HG03342 (cell line): ENCODE results near the gene PCGF3.
"Not testable (repeated sequence)": the region's sequence is repeated elsewhere in the genome, so short reads cannot be mapped to it uniquely, and the experiment has no call there.

Source experiments
- ATAC-seq: cut with Tn5 transposase; IDR thresholded peaks from one replicate; pipeline ENCODE4 v1.9.1; 2021; ENCODE audit warnings: mild to moderate bottlenecking, moderate library complexity; ENCODE audit not compliant: unreplicated experiment

PCGF3 gene

DNA sequence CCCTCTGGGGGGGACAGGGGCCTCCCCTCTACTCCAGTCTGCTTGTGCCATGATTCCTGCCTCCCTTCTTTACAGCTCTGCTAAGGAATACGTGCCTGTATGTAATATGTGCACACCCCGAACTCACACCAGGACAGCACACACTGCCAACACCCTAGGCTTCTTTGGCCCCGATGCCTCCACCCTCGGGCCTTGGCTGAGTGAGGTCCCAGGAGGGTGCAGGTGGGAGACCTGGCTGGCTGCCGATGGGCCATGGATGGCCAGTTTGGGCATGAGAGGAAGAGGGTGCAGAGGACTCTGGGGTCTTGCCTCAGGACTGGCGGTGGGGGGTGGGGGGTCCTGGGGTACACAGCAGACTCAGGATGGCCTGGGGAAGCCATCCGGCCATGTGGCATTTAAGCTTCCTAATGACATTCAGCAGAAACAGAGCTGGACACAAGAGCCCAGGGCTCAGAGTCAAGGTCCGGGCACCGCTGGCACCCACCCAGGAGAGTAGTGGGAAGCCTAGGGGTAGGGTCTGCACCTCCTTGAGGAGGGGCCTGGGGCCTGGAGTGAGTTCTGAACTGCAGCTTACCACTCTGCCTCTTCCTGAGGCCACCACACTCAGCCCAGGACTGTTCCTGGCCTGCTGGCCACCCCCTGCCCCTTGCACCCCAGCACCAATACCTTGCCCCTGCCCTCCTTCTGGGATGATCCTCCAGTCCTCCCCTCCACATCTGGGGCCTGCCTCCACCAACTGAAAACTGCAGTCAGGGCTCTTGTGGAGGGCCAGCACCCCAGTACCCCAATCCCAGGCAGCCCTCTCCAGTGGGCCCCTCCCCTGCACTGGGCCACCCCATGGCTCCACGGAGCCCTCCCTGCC lies 2.1 kb upstream of the PCGF3 start:
- no peak for ATAC-seq

- no peak for ATAC-seq
Measured at GRCh38 chr4:704198-704891, 1.3 kb upstream of the PCGF3 start.

- no peak for ATAC-seq
Measured at GRCh38 chr4:704971-705277, 708 bp upstream of the PCGF3 start.

- ATAC-seq = not testable (repeated sequence)
Measured at GRCh38 chr4:706083-706633, 526 bp downstream of the PCGF3 start.

DNA sequence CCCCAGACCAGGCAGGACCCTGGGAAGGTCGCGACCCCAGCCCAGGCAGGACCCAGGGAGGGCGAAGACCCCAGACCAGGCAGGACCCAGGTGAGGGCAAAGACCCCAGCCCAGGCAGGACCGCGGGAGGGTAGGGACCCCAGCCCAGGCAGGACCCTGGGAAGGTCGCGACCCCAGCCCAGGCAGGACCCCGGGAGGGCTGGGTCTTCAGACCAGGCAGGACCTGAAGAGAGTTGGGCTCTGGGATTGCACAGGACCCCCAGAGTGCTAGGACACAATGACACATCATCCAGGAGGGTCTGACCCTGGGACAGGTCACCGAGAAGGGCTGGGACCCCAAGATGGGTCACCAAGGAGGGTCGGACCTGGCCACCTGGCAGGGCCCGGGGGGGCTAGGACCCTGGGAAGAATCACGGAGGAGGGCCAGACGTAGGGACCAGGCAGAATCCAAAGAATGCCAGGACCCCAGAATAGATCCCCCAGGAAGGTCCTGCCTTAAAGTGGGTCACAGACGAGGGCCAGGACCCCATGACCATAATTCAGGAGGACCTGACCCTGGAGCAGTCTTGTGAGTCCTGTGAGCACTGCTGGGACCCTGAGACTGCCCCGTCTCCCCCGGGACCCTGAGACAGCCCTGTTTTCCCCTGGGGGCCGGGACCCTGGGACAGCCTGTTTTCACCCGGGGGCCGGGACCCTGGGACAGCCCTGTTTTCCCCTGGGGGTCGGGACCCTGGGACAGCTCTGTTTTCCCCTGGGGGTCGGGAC lies 1.4 kb downstream of the PCGF3 start:
- no peak for ATAC-seq

DNA sequence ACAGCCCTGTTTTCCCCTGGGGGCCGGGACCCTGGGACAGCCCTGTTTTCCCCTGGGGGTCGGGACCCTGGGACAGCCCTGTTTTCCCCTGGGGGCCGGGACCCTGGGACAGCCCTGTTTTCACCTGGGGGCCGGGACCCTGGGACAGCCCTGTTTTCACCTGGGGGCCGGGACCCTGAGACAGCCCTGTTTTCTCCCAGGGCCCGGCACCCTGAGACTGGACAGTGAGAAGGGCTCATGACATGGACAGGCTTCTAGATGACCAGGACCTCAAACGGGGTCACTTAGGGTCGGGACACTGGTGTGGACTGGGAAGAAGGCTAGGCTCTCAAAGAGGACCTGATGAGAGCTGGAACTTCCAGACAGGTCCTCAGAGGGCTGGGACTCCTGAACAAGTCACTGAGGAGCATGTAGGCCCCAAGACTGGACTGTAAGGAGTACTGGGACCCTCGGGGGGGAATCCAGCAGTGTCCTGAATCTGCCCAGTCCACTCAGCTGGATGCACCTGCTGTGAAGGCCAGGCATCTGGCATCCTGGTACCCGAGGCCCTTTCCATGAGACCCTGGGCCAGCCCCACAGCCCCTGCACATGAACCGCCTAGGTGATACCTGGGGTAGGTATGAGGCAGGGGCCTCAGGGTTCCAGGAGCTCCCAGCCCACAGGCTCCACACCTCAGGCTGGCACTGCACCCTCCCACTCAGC lies 2.4 kb downstream of the PCGF3 start:
- no peak for ATAC-seq

GRCh38 chr4:708631-708933 lies 3.0 kb downstream of the PCGF3 start:
- no peak for ATAC-seq

DNA sequence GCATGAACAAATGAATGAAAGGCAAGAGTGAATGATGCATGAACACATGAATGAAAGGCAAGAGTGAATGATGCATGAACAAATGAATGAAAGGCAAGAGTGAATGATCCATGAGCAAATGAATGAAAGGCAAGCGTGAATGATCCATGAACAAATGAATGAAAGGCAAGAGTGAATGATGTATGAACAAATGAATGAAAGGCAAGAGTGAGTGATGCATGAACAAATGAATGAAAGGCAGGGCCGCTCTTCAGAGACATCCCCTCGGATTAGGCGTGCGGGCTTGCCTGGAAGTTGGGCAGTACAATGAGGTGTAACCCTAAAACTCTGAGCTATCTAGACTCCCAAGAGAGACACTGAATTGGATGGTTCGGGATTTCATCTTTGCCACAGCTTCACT lies 3.7 kb downstream of the PCGF3 start:
- no peak for ATAC-seq

DNA sequence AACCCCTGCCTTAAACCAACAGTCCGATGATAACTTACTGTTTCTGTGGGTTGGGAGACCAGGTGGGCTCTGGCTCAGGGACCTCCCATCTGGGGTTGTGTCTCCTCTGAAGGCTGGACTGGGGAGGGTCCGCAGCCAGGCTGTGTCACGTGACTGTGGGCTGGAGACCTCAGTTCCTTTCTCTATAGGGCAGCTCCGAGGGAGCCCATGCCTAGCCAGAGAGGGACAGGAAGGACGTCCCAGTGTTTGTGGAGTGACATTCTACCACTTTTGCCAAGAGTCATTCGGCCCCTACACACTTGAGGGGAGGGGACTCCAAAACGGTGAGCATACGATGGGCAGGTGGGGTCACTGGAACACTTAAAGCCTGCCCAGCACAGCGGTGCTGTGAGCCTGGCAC lies 4.5 kb downstream of the PCGF3 start:
- ATAC-seq = no peak

- no peak for ATAC-seq
Measured at GRCh38 chr4:710916-711315, 5.3 kb downstream of the PCGF3 start.

GRCh38 chr4:712093-712492 lies 6.5 kb downstream of the PCGF3 start:
- ATAC-seq = no peak

GRCh38 chr4:712916-713632 lies 7.4 kb downstream of the PCGF3 start:
- no peak for ATAC-seq

DNA sequence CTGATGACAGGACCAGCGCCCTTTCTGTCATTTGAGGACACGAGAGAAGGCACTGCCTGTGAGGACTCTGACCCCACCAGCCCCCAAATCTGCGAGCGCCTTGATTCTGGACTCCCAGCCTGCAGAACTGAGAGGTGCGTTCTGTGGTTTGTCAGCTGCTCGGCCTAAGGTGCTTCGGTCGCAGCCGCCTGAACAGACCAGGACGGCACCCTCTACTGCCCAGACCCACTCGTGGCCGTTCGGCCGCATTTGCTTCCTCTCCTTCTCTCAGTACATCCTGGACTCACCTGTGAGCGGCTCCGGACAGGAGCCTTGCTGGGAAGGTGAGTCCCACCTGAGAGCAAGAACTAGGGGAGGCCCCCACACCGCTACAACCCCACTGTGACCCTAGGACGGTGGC lies 8.5 kb downstream of the PCGF3 start:
- ATAC-seq = no peak

- no peak for ATAC-seq
Measured at GRCh38 chr4:717601-718320, 12.1 kb downstream of the PCGF3 start.

- no peak for ATAC-seq
Measured at GRCh38 chr4:718460-718859, 12.8 kb downstream of the PCGF3 start.

- ATAC-seq = no peak
Measured at GRCh38 chr4:720111-720860, 14.7 kb downstream of the PCGF3 start.

DNA sequence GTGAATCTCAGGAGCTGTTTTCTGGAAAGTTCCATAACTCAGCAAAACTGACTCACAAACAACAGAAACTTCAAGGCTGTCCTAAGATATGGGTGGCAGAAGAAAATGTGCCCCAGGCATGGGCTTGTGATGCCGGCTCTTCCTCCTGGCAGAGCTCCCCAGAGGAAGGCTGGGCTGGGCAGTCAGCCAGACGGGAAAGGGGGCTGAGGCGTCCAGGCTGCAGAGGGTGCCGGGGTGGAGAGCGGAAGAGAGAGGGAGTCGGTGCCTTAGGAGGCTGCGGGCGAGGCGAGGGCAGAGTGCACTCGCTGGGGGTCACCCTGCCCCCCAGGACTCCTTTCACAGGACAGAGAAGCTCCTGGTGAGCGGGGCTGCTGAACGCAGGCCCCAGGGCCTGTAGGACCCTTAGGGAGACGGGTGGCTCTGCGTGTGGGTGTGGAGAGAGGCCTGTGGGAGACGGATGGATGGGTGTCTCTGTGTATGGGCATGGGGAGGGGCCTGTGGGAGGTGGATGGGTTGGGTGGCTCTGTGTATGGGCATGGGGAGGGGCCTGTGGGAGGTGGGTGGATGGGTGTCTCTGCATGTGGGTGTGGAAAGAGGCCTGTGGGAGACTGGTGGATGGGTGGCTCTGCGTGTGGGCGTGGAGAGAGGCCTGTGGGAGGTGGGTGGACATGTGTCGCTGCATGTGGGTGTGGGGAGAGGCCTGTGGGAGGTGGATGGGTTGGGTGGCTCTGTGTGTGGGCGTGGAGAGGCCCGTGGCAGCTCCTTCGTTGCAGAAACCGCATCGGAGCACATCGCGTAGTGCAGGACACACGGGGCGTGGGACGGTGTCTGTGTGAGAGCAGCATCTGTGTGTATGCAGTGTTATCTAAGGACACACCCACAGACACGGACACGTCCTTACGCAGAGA lies 15.9 kb downstream of the PCGF3 start:
- ATAC-seq = no peak

- no peak for ATAC-seq
Measured at GRCh38 chr4:722169-722725, 16.6 kb downstream of the PCGF3 start.
